Measurements from ENCODE around the gene KCNJ15. TPM values are rescaled to one million over a fixed set of nuclear protein-coding genes. Genes with fewer than 3 reads are reported as not detected.

KCNJ15 gene
- polyA plus RNA-seq, 1 donor from 2014 or later, result not detected

- Histone ChIP-seq H3F3A (ENCODE audit: insufficient read depth, low read length, poor library complexity, severe bottlenecking) (no peaks in the 10 kb centered on the region), H3K4me3 (ENCODE audit: low read length) (no peak overlapping the region), H3K36me3 (ENCODE audit: insufficient read depth, low read length) (no peaks in the 10 kb centered on the region), H3K79me2 (replicated peaks; ENCODE audit: insufficient read depth, low read length) (no peaks in the 10 kb centered on the region), H3K9me2 (ENCODE audit: insufficient read depth, low read length) (no peaks in the 10 kb centered on the region), H4K20me1 (ENCODE audit: insufficient read depth) (no peaks in the 10 kb centered on the region), H3K4me2 (ENCODE audit: low read length) (no peak overlapping the region), H3K9ac (ENCODE audit: low read length) (no peak overlapping the region), H2AFZ (ENCODE audit: low read depth, low read length) (no peak overlapping the region), H3K9me3 (ENCODE audit: low read length) (no peaks in the 10 kb centered on the region), H3K27me3 (ENCODE audit: insufficient read depth, low read depth, low read length) (no peaks in the 10 kb centered on the region), H3K27ac (ENCODE audit: low read length) (no peak overlapping the region)
- TF ChIP-seq POLR2AphosphoS5 (IDR thresholded peaks at IDR 0.05) (no peak), CTCF (IDR thresholded peaks at IDR 0.05; ENCODE audit: poor library complexity, severe bottlenecking) (no peak), EP300 (conservative IDR thresholded peaks at IDR 0.05; ENCODE audit: poor library complexity, severe bottlenecking) (no peak), EZH2 (IDR thresholded peaks at IDR 0.05; ENCODE audit: borderline replicate concordance, insufficient read depth, low read length, poor library complexity, severe bottlenecking) (no peak), TAF1 (IDR thresholded peaks at IDR 0.05; ENCODE audit: low read depth) (no peak), SMC3 (conservative IDR thresholded peaks at IDR 0.05; ENCODE audit: poor library complexity) (no peak), RAD21 (conservative IDR thresholded peaks at IDR 0.05) (no peak), MXI1 (conservative IDR thresholded peaks at IDR 0.05; ENCODE audit: poor library complexity, severe bottlenecking) (no peak), REST (IDR thresholded peaks at IDR 0.05; ENCODE audit: borderline replicate concordance) (no peak)
Observed at GRCh38 chr21:38249696-38250278, 7.0 kb upstream of the KCNJ15 start.

- H3K79me2 ChIP-seq (replicated peaks; ENCODE audit: insufficient read depth, low read length), result no peaks in the 10 kb centered on the region
- H2AFZ ChIP-seq (ENCODE audit: low read depth, low read length), result no peak overlapping the region
- H3K4me2 ChIP-seq (ENCODE audit: low read length), result no peak overlapping the region
- TF ChIP-seq EZH2 (IDR thresholded peaks at IDR 0.05; ENCODE audit: borderline replicate concordance, insufficient read depth, low read length, poor library complexity, severe bottlenecking), result no peak
- no peak for TF ChIP-seq MXI1 (conservative IDR thresholded peaks at IDR 0.05; ENCODE audit: poor library complexity, severe bottlenecking)
- no peak for TF ChIP-seq SMC3 (conservative IDR thresholded peaks at IDR 0.05; ENCODE audit: poor library complexity)
- no peak for TF ChIP-seq TAF1 (IDR thresholded peaks at IDR 0.05; ENCODE audit: low read depth)
- TF ChIP-seq EP300 (conservative IDR thresholded peaks at IDR 0.05; ENCODE audit: poor library complexity, severe bottlenecking), result no peak
- no peaks in the 10 kb centered on the region for H3K36me3 ChIP-seq (ENCODE audit: insufficient read depth, low read length)
- no peak overlapping the region for H3K27ac ChIP-seq (ENCODE audit: low read length)
- H3F3A ChIP-seq (ENCODE audit: insufficient read depth, low read length, poor library complexity, severe bottlenecking), result no peaks in the 10 kb centered on the region
- no peak overlapping the region for H3K4me3 ChIP-seq (ENCODE audit: low read length)
- H3K27me3 ChIP-seq (ENCODE audit: insufficient read depth, low read depth, low read length), result no peaks in the 10 kb centered on the region
- no peaks in the 10 kb centered on the region for H3K9me2 ChIP-seq (ENCODE audit: insufficient read depth, low read length)
- H4K20me1 ChIP-seq (ENCODE audit: insufficient read depth), result no peaks in the 10 kb centered on the region
- no peaks in the 10 kb centered on the region for H3K9me3 ChIP-seq (ENCODE audit: low read length)
- H3K9ac ChIP-seq (ENCODE audit: low read length), result no peak overlapping the region
Observed at GRCh38 chr21:38250991-38251418, 5.8 kb upstream of the KCNJ15 start.
